CD4-positive, alpha-beta T cell treated with Interleukin-4 for 1 hour (primary cell): ENCODE measurements around the gene KBTBD13.

Experiments used
- DNase-seq, 2 donors: peaks; one replicate each; pipeline ENCODE4 v3.0.0-alpha.2; 2020 to 2022

The KBTBD13 gene

DNA sequence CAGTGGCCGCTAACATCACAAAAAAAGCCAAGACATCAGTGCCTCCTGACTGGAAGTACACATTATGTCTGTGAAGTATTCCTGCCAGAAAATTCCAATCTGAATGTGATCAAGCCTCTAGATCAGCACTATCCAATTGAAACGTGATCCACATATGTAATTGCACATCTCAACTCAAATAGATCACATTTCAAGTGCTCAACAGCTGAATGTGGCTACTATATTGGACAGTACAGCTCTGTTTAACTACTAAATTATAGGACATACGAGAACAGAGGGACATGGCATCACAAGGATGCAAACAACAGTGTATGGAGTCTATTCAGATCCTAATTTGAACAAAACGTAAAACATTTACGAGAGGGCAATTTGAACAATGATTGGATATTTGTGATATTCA, 39.0 kb downstream of the KBTBD13 start:
- DNase-seq: no peak
